Calu3 (cell line): ENCODE measurements around the gene SLIT3. TPM values are rescaled to one million over a fixed set of nuclear protein-coding genes. Genes with fewer than 3 reads are reported as not detected.

Experiments
- BruUV-seq: library from RNA; stranded (reverse); fragments of 400-500 nt; replicated peaks from 2 replicates; lab custom pipeline; 2021; lab: Mats Ljungman, UMichigan
- CTCF ChIA-PET: fragments of 300-600 bp; sonication (Branson Sonifier 250); formaldehyde crosslinking; loops from one replicate; lab custom pipeline; 2022; ENCODE audit warnings: antibody characterized with exemption; lab: Charles Lee
- DNase-seq: peaks from one replicate; pipeline ENCODE4 v3.0.0; 2022
- H3K27ac Mint-ChIP-seq: one replicate; pipeline ENCODE4 v1.8.0; 2022; ENCODE audit warnings: mixed read lengths; ENCODE audit not compliant: unreplicated experiment
- H3K27me3 Mint-ChIP-seq: one replicate; pipeline ENCODE4 v1.8.0; 2022; ENCODE audit warnings: mixed read lengths; ENCODE audit not compliant: unreplicated experiment
- H3K36me3 Mint-ChIP-seq: one replicate; pipeline ENCODE4 v1.8.0; 2022; ENCODE audit warnings: mild to moderate bottlenecking, moderate library complexity, mixed read lengths; ENCODE audit not compliant: insufficient read depth, unreplicated experiment
- H3K4me1 Mint-ChIP-seq: one replicate; pipeline ENCODE4 v1.8.0; 2022; ENCODE audit warnings: mild to moderate bottlenecking, low read depth, mixed read lengths; ENCODE audit not compliant: unreplicated experiment
- H3K4me3 Mint-ChIP-seq: one replicate; pipeline ENCODE4 v1.8.0; 2022; ENCODE audit warnings: mild to moderate bottlenecking, low read depth, moderate library complexity, mixed read lengths; ENCODE audit not compliant: unreplicated experiment
- H3K9me3 Mint-ChIP-seq: one replicate; pipeline ENCODE4 v1.8.0; 2022; ENCODE audit warnings: low read depth, mixed read lengths; ENCODE audit not compliant: unreplicated experiment
- intact Hi-C: fragments of 100-400 bp; cut with micrococcal nuclease; formaldehyde crosslinking; loops from one replicate; pipeline ENCODE4 v1.10.0; 2022; ENCODE audit not compliant: unreplicated experiment
- total RNA-seq: library from RNA; stranded (reverse); gene quantifications from 2 replicates; pipeline ENCODE4 v1.2.3, GENCODE V29; 2022
- TF ChIP-seq, protein P1 (sequence below): fragments of 200-600 bp; IDR thresholded peaks from one replicate; pipeline ENCODE4 v1.8.0; 2022; ENCODE audit warnings: antibody characterized with exemption; ENCODE audit not compliant: unreplicated experiment

SLIT3 gene
- total RNA-seq, 1 experiment from 2014 or later = not detected

DNA sequence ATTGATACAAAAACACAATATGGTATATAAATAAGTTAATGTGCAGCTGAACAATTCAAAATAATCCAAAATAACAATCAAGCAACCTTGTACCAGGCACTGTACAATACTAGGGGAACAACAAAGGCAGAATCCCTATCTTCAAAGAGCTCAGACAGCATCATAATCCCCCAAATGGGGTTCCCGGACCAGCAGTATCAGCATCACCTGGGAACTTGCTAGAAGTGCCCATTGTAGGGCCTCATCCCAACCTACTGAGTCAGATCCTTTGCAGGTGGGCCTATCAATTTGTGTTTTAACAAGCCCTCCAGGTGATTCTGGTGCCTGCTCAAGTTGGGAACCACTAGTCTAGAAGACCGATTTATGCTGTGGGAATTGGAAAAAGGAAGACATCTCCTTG is 27.1 kb downstream of the SLIT3 start:
- BruUV-seq = no TSS peak
- CTCF ChIA-PET = interaction anchor here (0.6 kb wide), 1 partner anchor 739 kb away, joined by 3 read pairs; no protein-coding TSS in a partner anchor

DNA sequence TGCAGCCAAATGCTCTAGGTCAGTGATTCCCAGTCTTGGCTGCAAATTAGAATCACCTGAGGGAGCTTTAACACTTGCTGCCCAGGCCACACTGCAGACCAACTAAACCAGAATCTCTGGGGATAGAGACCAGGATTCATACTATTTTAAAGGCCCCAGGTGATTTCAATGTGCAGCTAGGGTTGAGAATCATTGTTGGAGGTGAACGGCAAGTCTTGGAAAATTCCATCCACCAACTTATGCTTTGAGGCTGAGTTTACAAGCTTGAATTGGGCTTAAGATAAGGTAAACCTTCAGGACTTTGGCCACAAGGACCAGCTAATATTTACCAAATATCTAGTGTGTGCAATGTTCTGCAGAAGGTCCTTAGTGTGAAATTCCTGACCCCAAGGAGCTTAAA is 27.5 kb downstream of the SLIT3 start:
- Mint-ChIP-seq H3K27me3 (no peaks in the 10 kb centered on the region), H3K9me3 (peaks cover 3% of the 10 kb centered on the region), H3K27ac (no peak overlapping the region), H3K36me3 (no peaks in the 10 kb centered on the region), H3K4me1 (no peaks in the 10 kb centered on the region), H3K4me3 (no peak overlapping the region)
- no TSS peak for BruUV-seq
- no peak for DNase-seq
- TF ChIP-seq, protein P1, sequence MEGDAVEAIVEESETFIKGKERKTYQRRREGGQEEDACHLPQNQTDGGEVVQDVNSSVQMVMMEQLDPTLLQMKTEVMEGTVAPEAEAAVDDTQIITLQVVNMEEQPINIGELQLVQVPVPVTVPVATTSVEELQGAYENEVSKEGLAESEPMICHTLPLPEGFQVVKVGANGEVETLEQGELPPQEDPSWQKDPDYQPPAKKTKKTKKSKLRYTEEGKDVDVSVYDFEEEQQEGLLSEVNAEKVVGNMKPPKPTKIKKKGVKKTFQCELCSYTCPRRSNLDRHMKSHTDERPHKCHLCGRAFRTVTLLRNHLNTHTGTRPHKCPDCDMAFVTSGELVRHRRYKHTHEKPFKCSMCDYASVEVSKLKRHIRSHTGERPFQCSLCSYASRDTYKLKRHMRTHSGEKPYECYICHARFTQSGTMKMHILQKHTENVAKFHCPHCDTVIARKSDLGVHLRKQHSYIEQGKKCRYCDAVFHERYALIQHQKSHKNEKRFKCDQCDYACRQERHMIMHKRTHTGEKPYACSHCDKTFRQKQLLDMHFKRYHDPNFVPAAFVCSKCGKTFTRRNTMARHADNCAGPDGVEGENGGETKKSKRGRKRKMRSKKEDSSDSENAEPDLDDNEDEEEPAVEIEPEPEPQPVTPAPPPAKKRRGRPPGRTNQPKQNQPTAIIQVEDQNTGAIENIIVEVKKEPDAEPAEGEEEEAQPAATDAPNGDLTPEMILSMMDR = no peak
- CTCF ChIA-PET = interaction anchor here (0.6 kb wide), 2 partner anchors 240 to 739 kb away, joined by 3 read pairs; no protein-coding TSS in a partner anchor
- intact Hi-C loops = no loop called here

More for the DNA sequence above, 27.1 kb downstream of the SLIT3 start:
- TF ChIP-seq, protein P1 = no peak
- intact Hi-C loops = no loop called here
- Mint-ChIP-seq H3K36me3 (no peaks in the 10 kb centered on the region), H3K4me3 (no peak overlapping the region), H3K4me1 (no peaks in the 10 kb centered on the region), H3K9me3 (peaks cover 5% of the 10 kb centered on the region), H3K27me3 (no peaks in the 10 kb centered on the region), H3K27ac (no peak overlapping the region)
- no peak for DNase-seq

GRCh38 chr5:169272731-169273427 is 28.1 kb downstream of the SLIT3 start:
- Mint-ChIP-seq H3K27me3 (no peaks in the 10 kb centered on the region), H3K4me3 (no peak overlapping the region), H3K4me1 (no peaks in the 10 kb centered on the region), H3K9me3 (peaks cover 3% of the 10 kb centered on the region), H3K36me3 (no peaks in the 10 kb centered on the region), H3K27ac (no peak overlapping the region)
- BruUV-seq = no TSS peak
- DNase-seq = no peak
- TF ChIP-seq, protein P1 = no peak
- CTCF ChIA-PET = interaction anchor here (0.6 kb wide), 2 partner anchors 240 to 738 kb away, joined by 3 read pairs; no protein-coding TSS in a partner anchor
- intact Hi-C loops = no loop called here

GRCh38 chr5:169272111-169272510 is 28.8 kb downstream of the SLIT3 start:
- intact Hi-C loops = no loop called here
- Mint-ChIP-seq H3K27ac (no peak overlapping the region), H3K27me3 (no peaks in the 10 kb centered on the region), H3K9me3 (peaks cover 3% of the 10 kb centered on the region), H3K4me3 (no peak overlapping the region), H3K4me1 (no peaks in the 10 kb centered on the region), H3K36me3 (no peaks in the 10 kb centered on the region)
- TF ChIP-seq, protein P1 = no peak
- no peak for DNase-seq
- CTCF ChIA-PET = no interaction called here
- BruUV-seq = no TSS peak
